Left lung (tissue), 10 donors: ENCODE data around the gene TNFAIP8L1. TPM values are rescaled to one million over a fixed set of nuclear protein-coding genes. Genes with fewer than 3 reads are reported as not detected.

Experiments
- ATAC-seq: fragments of 200-7000 bp; cut with Tn5 transposase; one replicate; pipeline ENCODE4 v1.9.1; 2020; ENCODE audit warnings: moderate library complexity
- DNase-seq, 4 donors: peaks; one replicate each; pipeline ENCODE4 v3.0.0-alpha.2; 2013 to 2020
- H3K27ac ChIP-seq, 2 donors: fragments of 200-600 bp; sonication (generic) in 1 of 2; one replicate each; pipeline versions ENCODE4 v1.5.0 to v1.8.0; 2020 to 2021
- H3K27me3 ChIP-seq, 2 donors: fragments of 200-600 bp; sonication (generic) in 1 of 2; one replicate each; pipeline versions ENCODE4 v1.5.0 to v1.8.0; 2020 to 2021
- H3K36me3 ChIP-seq, 2 donors: fragments of 200-600 bp; sonication (generic) in 1 of 2; one replicate each; pipeline versions ENCODE4 v1.5.0 to v1.8.0; 2020 to 2021
- H3K4me1 ChIP-seq, 2 donors: fragments of 200-600 bp; one replicate each; pipeline ENCODE4 v1.8.0; 2021
- H3K4me3 ChIP-seq, 2 donors: fragments of 200-600 bp; sonication (generic) in 1 of 2; one replicate each; pipeline versions ENCODE4 v1.5.0 to v1.8.0; 2020 to 2021; ENCODE audit warnings: mild to moderate bottlenecking in 1 of 2
- H3K9me3 ChIP-seq, 2 donors: fragments of 200-600 bp; sonication (generic) in 1 of 2; one replicate each; pipeline versions ENCODE4 v1.5.0 to v1.8.0; 2020 to 2021
- intact Hi-C, 2 donors: fragments of 100-400 bp; cut with DNase I; formaldehyde crosslinking; loops; one replicate each; pipeline versions ENCODE4 v1.11.2 to v1.14.2; 2022
- polyA plus RNA-seq, 6 donors: library from polyadenylated mRNA; unstranded; fragments of 120-200 nt; gene quantifications; one replicate each; pipeline ENCODE4 v1.2.1, GENCODE V29; 2013; ENCODE audit not compliant: insufficient read length in 6 of 6
- total RNA-seq, 2 donors: library from RNA; stranded (reverse); fragmentation: NEBNext Ultra II Directional; extraction: Animal tissue kit (Norgen Biotek cat#: 25700); gene quantifications; one replicate each; pipeline ENCODE4 v1.2.1, GENCODE V29; 2021
- TF ChIP-seq, protein P1 (sequence below), 2 donors: fragments of 200-600 bp; sonication (generic) in 1 of 2; IDR thresholded peaks; one replicate each; pipeline versions ENCODE4 v1.5.0 to v1.8.0; 2021; ENCODE audit warnings: antibody characterized with exemption in 2 of 2
- donor health status: DM: no; HTN: yes; CAD: no.
- donor health status: DM: no; HTN: no; CAD: no.

TNFAIP8L1 gene
- total and polyA plus RNA-seq, 8 donors, result 5.9 to 17.9 (median 15.9) TPM

- H3K9me3 ChIP-seq, result no peaks in the 10 kb centered on the region
- H3K36me3 ChIP-seq, result no peaks in the 10 kb centered on the region
- H3K27ac ChIP-seq, result no peak overlapping the region
- intact Hi-C loops, result no loop called here
- H3K27me3 ChIP-seq, result peaks cover 13 to 91% of the 10 kb centered on the region in 2 donors
- ATAC-seq (no peak), DNase-seq (no peak)
- TF ChIP-seq, protein P1, sequence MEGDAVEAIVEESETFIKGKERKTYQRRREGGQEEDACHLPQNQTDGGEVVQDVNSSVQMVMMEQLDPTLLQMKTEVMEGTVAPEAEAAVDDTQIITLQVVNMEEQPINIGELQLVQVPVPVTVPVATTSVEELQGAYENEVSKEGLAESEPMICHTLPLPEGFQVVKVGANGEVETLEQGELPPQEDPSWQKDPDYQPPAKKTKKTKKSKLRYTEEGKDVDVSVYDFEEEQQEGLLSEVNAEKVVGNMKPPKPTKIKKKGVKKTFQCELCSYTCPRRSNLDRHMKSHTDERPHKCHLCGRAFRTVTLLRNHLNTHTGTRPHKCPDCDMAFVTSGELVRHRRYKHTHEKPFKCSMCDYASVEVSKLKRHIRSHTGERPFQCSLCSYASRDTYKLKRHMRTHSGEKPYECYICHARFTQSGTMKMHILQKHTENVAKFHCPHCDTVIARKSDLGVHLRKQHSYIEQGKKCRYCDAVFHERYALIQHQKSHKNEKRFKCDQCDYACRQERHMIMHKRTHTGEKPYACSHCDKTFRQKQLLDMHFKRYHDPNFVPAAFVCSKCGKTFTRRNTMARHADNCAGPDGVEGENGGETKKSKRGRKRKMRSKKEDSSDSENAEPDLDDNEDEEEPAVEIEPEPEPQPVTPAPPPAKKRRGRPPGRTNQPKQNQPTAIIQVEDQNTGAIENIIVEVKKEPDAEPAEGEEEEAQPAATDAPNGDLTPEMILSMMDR (IDR thresholded peaks at IDR 0.05), result no peak
- H3K4me3 ChIP-seq, result no peak overlapping the region
- H3K4me1 ChIP-seq, result peaks cover 0 to 5% of the 10 kb centered on the region in 2 donors
Observed at GRCh38 chr19:4602173-4602788, 37.0 kb upstream of the TNFAIP8L1 start.

GRCh38 chr19:4602915-4603314, 36.4 kb upstream of the TNFAIP8L1 start:
- ATAC-seq (no peak), DNase-seq (no peak)
- intact Hi-C loops, result no loop called here
- H3K36me3 ChIP-seq, result no peaks in the 10 kb centered on the region
- H3K9me3 ChIP-seq, result no peaks in the 10 kb centered on the region
- no peak overlapping the region for H3K4me3 ChIP-seq
- H3K27me3 ChIP-seq, result peaks cover 10 to 91% of the 10 kb centered on the region in 2 donors
- no peak overlapping the region for H3K27ac ChIP-seq
- peaks cover 0 to 5% of the 10 kb centered on the region in 2 donors for H3K4me1 ChIP-seq
- TF ChIP-seq, protein P1 (IDR thresholded peaks at IDR 0.05), result no peak

GRCh38 chr19:4604912-4605311, 34.4 kb upstream of the TNFAIP8L1 start:
- DNase-seq, result no peak
- intact Hi-C loops, result no loop called here
- H3K4me1 ChIP-seq, result peaks cover 0 to 4% of the 10 kb centered on the region in 2 donors
- H3K9me3 ChIP-seq, result no peaks in the 10 kb centered on the region
- H3K27ac ChIP-seq, result no peak overlapping the region
- TF ChIP-seq, protein P1 (IDR thresholded peaks at IDR 0.05), result no peak
- H3K4me3 ChIP-seq, result no peak overlapping the region
- no peaks in the 10 kb centered on the region for H3K36me3 ChIP-seq
- peaks cover 5 to 80% of the 10 kb centered on the region in 2 donors for H3K27me3 ChIP-seq
- no peak for ATAC-seq

GRCh38 chr19:4606181-4606580, 33.1 kb upstream of the TNFAIP8L1 start:
- TF ChIP-seq, protein P1 (IDR thresholded peaks at IDR 0.05), result no peak
- Histone ChIP-seq H3K9me3 (no peaks in the 10 kb centered on the region), H3K36me3 (no peaks in the 10 kb centered on the region), H3K4me1 (peaks cover 0 to 17% of the 10 kb centered on the region in 2 donors), H3K4me3 (no peak overlapping the region), H3K27ac (no peak overlapping the region), H3K27me3 (peaks cover 5 to 79% of the 10 kb centered on the region in 2 donors)
- intact Hi-C loops, result no loop called here
- DNase-seq (no peak), ATAC-seq (no peak)

DNA sequence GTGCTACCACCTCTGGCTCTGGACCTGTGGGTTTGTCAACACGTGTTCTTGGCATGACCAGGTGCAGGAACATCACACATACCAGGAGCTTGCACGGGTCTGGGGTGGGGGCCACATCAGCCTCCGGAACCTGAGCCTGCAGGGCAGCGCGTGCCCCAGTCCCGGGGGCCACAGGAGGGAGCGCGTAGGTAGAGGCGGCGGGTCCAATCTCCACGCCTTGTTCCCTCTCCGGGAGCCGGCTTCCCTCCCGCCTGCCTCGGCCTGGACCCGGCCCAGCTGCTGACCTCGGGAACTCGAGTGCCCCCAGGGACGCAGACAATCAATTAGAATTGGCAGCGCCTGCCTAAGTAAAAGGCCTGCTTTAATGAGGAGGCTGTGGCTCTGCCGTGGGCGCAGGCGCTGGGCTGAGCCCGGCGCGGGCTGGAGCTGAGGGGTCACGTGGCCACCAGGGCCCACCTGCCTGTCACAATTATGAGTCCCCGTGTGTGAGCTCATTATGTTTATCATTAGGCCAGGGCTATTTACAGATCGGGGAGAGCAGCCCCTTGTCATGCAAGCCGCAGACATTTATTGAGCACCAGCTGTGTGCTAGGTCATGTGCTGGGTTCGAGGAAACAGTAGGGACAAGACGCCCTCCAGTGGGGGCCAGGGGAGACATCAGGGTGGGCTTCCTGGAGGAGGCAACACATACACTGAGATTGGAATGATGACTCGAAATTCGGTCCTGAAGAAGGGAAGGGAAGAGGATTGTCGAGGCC, 32.2 kb upstream of the TNFAIP8L1 start:
- peaks cover 0 to 26% of the 10 kb centered on the region in 2 donors for H3K4me1 ChIP-seq
- peaks cover 5 to 74% of the 10 kb centered on the region in 2 donors for H3K27me3 ChIP-seq
- no peak for DNase-seq
- H3K4me3 ChIP-seq, result no peak overlapping the region
- H3K9me3 ChIP-seq, result no peaks in the 10 kb centered on the region
- TF ChIP-seq, protein P1 (IDR thresholded peaks at IDR 0.05), result no peak
- ATAC-seq, result no peak
- no peak overlapping the region for H3K27ac ChIP-seq
- no peaks in the 10 kb centered on the region for H3K36me3 ChIP-seq
- intact Hi-C loops, result no loop called here
